Stimulated activated naive CD8-positive, alpha-beta T cell treated with anti-CD3 and anti-CD28 coated beads, Interleukin-15, amount 100 ng/mL, for 72 hours (primary cell): Measurements from ENCODE around the gene CHMP5.
A peak's percentile ranks its signal among the peaks of the same experiment; 100 is the strongest.

Experiments used
- ATAC-seq: fragments of 150-1000 bp; cut with Tn5 transposase; 2 replicates; pipeline ENCODE4 v1.10.0; 2021; ENCODE audit warnings: mild to moderate bottlenecking, moderate library complexity
- DNase-seq, 2 donors: peaks; one replicate each; pipeline ENCODE4 v3.0.0; 2021 to 2022
- H3K27ac Mint-ChIP-seq, 2 donors: one replicate each; pipeline ENCODE4 v1.8.0; 2022; ENCODE audit warnings: mild to moderate bottlenecking in 2 of 2, mixed read lengths in 2 of 2, moderate library complexity in 2 of 2
- H3K27me3 Mint-ChIP-seq: one replicate; pipeline ENCODE4 v1.8.0; 2022; ENCODE audit warnings: mixed read lengths
- H3K4me1 Mint-ChIP-seq: one replicate; pipeline ENCODE4 v1.8.0; 2022; ENCODE audit warnings: mild to moderate bottlenecking, mixed read lengths
- H3K4me3 Mint-ChIP-seq, 2 donors: one replicate each; pipeline ENCODE4 v1.8.0; 2022; ENCODE audit warnings: mild to moderate bottlenecking in 2 of 2, mixed read lengths in 2 of 2, moderate library complexity in 1 of 2
- H3K9me3 Mint-ChIP-seq, 2 donors: one replicate each; pipeline ENCODE4 v1.8.0; 2022; ENCODE audit warnings: mixed read lengths in 2 of 2

CHMP5 gene

GRCh38 chr9:33256236-33256635, 8.6 kb upstream of the CHMP5 start:
- no peak for DNase-seq
- H3K4me1 Mint-ChIP-seq, result peaks cover 24% of the 10 kb centered on the region
- no peak overlapping the region for H3K4me3 Mint-ChIP-seq
- no peak for ATAC-seq
- H3K9me3 Mint-ChIP-seq, result no peaks in the 10 kb centered on the region
- H3K27ac Mint-ChIP-seq, result no peak overlapping the region
- no peaks in the 10 kb centered on the region for H3K27me3 Mint-ChIP-seq

DNA sequence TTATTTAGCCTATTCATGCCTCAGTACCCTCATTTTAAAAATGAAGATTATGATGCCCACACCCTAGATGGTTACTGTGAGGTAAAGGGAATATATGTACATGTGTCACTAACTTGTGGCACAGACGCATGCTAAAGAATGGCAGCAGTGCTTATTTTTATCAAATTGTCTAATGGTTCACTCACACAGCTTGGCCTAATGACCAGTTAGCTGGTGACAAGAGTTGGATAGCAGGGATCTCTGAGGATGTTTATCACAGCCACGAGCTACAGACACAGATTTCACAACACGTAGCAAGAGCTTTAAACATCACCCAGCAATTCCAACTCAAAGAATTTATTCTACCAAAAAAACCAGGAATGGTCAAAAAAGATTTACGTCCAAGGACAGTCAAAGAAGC, 7.6 kb upstream of the CHMP5 start:
- Mint-ChIP-seq H3K27me3 (no peaks in the 10 kb centered on the region), H3K9me3 (no peaks in the 10 kb centered on the region), H3K27ac (peak overlapping the region in 1 of 2 donors; percentile 25), H3K4me3 (no peak overlapping the region), H3K4me1 (peaks cover 30% of the 10 kb centered on the region)
- ATAC-seq (no peak), DNase-seq (no peak)

DNA sequence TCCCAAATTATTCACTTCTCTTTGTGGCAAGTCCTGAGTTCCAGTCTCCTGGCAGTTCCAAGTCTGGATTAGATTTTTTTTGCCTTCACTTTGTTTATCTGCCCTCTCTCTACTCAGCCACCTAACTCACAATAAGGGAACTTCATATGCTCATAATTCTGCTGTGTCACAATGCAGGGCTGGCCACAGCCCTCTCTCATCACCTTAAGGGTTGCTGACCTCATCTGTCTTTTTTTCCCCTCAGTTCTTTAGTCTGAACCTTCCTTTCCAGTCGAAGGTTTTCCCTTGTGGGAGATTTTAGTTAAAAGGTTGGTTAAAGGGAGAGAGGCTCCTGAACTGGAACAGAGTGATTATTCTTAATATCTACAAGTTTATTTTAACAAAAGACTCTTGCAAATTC, 4.5 kb upstream of the CHMP5 start:
- H3K4me1 Mint-ChIP-seq, result peaks cover 44% of the 10 kb centered on the region
- no peaks in the 10 kb centered on the region for H3K9me3 Mint-ChIP-seq
- no peak for DNase-seq
- H3K27me3 Mint-ChIP-seq, result no peaks in the 10 kb centered on the region
- no peak for ATAC-seq
- no peak overlapping the region for H3K4me3 Mint-ChIP-seq
- peak overlapping the region in 1 of 2 donors; percentile 73 for H3K27ac Mint-ChIP-seq

DNA sequence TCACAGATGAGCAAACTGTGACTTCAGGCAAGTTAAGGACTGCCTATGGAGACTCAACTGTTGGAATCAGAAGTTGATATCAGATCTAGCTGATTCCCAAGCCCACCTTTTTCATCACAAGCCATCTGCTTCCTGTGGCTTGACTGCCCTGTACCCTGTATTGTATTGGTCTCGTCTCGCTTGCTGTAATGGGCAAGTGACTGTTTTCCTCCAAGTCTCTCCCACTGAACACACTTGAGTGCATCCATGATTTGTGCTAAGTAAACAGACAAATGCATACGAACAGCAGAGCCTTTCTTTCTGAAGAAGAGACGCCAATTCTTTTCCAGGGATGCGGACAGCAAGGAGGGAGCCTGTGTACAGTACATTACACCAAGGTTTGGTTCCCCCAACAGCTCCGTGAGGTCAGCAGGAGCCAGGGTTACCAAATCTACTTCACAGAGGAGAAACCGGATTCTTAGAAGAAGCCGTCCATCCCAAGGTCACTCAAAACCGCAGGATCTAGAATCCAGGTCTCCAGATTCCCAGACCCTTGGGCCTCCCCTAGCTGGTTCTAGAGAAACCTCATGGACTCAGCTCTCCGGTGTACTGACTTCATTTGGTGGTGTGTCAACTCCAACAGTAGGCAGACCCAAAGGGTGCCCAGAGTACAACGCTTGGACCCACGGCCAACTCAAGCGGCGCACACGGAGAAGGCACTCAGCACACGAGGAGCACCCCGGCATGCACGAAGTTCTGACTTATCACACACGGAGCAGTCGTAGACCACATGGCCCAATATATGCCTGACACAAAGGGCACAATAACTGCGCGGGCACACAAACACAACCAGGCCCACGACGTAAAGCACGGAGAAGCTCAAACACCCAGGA, 1.5 kb upstream of the CHMP5 start:
- H3K4me1 Mint-ChIP-seq, result peaks cover 67% of the 10 kb centered on the region

DNA sequence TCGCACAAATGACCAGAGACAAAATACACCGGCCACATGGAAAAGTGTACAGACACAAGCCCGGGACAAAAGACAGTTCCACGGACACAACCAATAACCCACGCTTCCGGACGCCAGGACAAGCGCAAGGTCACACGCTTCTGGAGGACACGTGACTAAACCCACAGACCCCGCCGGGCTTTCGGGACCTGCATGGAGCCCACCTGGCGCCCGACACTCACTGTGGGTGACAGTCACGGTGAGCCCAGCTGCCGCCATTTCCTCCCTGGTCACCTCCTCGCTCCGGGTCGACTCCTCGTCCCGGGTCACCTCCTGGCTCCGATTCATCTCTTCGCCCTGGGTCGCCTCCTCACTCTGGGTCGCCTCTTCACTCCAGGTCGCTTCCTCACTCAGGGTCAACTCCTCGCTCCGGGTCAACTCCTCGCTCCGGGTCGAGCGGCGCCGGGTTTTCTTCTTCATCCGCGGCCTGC, 811 bp upstream of the CHMP5 start:
- peak overlapping the region; percentile 87 to 95 for H3K4me3 Mint-ChIP-seq
- H3K9me3 Mint-ChIP-seq, result no peaks in the 10 kb centered on the region
- H3K4me1 Mint-ChIP-seq, result peaks cover 64% of the 10 kb centered on the region
- H3K27ac Mint-ChIP-seq, result peak overlapping the region; percentile 96 to 99
- ATAC-seq, result peak; percentile 21
- no peaks in the 10 kb centered on the region for H3K27me3 Mint-ChIP-seq
- DNase-seq, result no peak

More for the DNA sequence above, 1.5 kb upstream of the CHMP5 start:
- peak overlapping the region; percentile 96 to 99 for H3K27ac Mint-ChIP-seq
- peak overlapping the region; percentile 87 to 95 for H3K4me3 Mint-ChIP-seq
- H3K27me3 Mint-ChIP-seq, result no peaks in the 10 kb centered on the region
- ATAC-seq (peak; percentile 10), DNase-seq (peak; percentile 17 to 26)
- H3K9me3 Mint-ChIP-seq, result no peaks in the 10 kb centered on the region

- ATAC-seq, result no peak
- Mint-ChIP-seq H3K27me3 (no peaks in the 10 kb centered on the region), H3K27ac (peak overlapping the region; percentile 98 to 99), H3K4me1 (peaks cover 52% of the 10 kb centered on the region), H3K9me3 (no peaks in the 10 kb centered on the region), H3K4me3 (peak overlapping the region; percentile 87 to 95)
- DNase-seq, result no peak
Observed at GRCh38 chr9:33265211-33265865, 489 bp downstream of the CHMP5 start.

DNA sequence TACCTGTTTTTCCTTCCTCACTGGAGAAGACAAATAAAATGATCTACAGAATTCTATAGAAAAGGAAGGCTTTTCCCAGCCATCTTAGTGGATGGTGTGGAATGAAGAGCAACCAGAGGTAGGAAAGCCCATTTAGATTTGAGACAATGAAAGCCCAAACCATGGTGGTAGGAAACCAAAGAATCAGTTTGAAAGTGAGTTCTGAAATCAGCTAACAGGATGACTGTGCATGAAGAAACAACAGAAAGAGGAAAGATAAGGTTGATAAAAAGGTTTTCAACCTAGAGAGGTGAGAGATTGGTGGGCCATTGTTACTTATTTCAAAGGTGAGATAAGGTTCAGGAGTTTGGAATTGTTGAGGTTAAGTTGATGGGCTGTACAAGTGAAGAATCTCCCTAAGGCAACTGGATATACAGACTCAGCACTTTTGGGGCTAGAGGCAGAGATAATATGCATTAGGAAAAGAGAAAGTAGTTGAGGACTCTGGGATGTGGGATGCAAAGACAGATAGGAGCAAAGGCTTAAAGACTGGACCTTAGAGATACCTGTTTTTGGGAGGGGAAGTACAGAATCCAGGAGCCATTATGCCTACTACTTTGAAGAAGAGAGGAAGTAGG, 2.4 kb downstream of the CHMP5 start:
- H3K4me3 Mint-ChIP-seq, result peak overlapping the region in 1 of 2 donors; percentile 95
- H3K4me1 Mint-ChIP-seq, result peaks cover 44% of the 10 kb centered on the region

GRCh38 chr9:33270146-33270545, 5.3 kb downstream of the CHMP5 start:
- no peak for ATAC-seq
- Mint-ChIP-seq H3K27me3 (no peaks in the 10 kb centered on the region), H3K4me3 (no peak overlapping the region), H3K27ac (no peak overlapping the region), H3K4me1 (peaks cover 44% of the 10 kb centered on the region), H3K9me3 (no peaks in the 10 kb centered on the region)
- DNase-seq, result no peak

More for the DNA sequence above, 2.4 kb downstream of the CHMP5 start:
- Mint-ChIP-seq H3K27ac (peak overlapping the region in 1 of 2 donors; percentile 2), H3K9me3 (no peaks in the 10 kb centered on the region), H3K27me3 (no peaks in the 10 kb centered on the region)
- ATAC-seq, result no peak
- no peak for DNase-seq

DNA sequence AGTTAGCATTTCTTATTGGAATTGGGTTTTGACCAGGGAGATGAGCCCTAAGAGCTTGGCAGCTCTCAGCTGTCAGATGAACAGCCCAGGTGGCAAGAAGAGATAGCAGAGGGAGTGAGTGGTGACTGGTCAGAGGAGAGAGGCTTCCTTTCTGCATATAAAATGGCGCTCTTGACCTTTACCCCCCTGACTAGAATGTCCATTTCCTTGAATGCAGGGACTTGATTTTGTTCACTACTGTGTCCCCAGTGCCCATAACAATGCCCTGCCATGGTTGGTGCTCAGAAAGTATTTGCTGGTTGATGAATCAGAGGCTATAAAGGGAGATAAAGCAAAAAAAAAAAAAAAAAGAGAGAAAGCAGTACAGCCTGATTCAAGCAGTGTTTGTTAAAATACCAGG, 7.2 kb downstream of the CHMP5 start:
- peak overlapping the region in 1 of 2 donors; percentile 67 for H3K27ac Mint-ChIP-seq
- H3K27me3 Mint-ChIP-seq, result no peaks in the 10 kb centered on the region
- ATAC-seq (no peak), DNase-seq (no peak)
- H3K4me3 Mint-ChIP-seq, result no peak overlapping the region
- H3K4me1 Mint-ChIP-seq, result peaks cover 27% of the 10 kb centered on the region
- no peaks in the 10 kb centered on the region for H3K9me3 Mint-ChIP-seq

DNA sequence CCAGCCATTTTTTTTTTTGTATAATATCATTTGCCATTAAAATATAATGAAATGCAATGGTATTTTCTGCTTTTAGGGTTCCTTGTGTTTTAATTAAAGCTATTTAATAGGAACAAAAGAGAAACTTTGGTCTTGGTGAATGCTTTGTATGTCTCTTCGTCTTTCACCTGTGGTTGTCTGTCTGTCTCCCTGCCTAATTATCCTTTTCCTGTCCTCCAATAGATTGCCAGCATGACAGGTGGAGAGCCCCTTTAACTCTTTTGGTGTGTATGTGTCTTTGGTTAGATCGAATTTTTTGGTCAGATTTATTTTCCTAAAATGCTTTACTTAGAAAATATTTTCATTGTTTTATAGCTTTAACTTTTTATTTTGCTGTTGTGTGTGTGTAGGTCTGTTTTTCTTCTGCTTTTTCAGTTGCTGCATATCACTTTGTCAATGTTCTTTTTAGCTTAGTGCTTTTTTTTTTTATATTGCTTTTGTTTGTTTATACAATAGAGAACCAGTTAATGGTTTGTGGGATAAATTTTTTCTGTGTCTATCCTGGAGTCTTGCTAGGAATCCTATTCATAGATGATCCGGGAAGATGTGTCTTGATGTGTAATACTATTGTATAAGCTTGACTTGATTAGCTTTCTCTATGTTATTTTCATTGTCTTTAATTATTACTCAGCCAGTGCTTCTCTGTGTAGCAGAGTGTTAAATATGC, 8.6 kb downstream of the CHMP5 start:
- Mint-ChIP-seq H3K27ac (no peak overlapping the region), H3K9me3 (no peaks in the 10 kb centered on the region), H3K4me3 (no peak overlapping the region), H3K4me1 (peaks cover 26% of the 10 kb centered on the region), H3K27me3 (no peaks in the 10 kb centered on the region)
- DNase-seq (no peak), ATAC-seq (no peak)

DNA sequence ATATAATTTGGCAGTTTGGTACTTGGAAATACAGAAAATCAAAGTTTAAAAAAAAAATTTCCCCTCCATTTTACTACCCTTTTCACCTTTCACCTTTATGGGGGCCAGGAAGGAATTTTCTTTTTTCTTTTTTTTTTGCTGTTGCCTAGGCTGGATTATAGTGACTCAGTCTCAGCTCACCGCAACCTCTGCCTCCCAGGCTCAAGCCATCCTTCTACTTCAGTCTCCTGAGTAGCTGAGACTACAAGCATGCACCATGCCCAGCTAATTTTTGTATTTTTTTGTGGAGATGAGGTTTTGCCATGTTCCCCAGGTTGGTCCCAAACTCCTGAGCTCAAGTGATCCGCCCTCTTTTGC, 9.1 kb downstream of the CHMP5 start:
- Mint-ChIP-seq H3K27ac (no peak overlapping the region), H3K27me3 (no peaks in the 10 kb centered on the region), H3K4me1 (peaks cover 26% of the 10 kb centered on the region), H3K4me3 (no peak overlapping the region), H3K9me3 (no peaks in the 10 kb centered on the region)
- DNase-seq (no peak), ATAC-seq (no peak)

DNA sequence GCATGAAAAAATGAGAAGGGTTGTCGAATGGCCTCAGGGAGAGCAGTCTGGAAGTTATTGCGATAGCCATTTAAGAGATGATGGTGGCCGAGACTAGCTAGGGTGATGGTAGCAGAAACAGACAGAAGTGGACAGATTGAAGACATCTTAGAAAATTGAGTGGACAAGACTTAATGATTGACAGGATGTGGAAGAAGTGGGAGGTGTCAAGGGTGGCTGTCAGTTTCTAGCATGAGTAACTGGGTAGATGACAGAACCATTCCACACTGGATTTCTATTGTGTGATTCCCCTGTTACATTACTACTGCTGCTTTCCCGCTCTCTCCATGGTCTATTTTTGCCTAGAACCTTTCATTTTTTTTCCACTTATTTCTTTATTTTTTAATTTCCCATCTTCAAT, 12.6 kb downstream of the CHMP5 start:
- Mint-ChIP-seq H3K27ac (no peak overlapping the region), H3K27me3 (no peaks in the 10 kb centered on the region), H3K4me1 (peaks cover 23% of the 10 kb centered on the region), H3K4me3 (no peak overlapping the region), H3K9me3 (no peaks in the 10 kb centered on the region)
- ATAC-seq, result no peak
- no peak for DNase-seq

GRCh38 chr9:33285502-33285901, 20.7 kb downstream of the CHMP5 start:
- ATAC-seq (no peak), DNase-seq (no peak)
- Mint-ChIP-seq H3K9me3 (no peaks in the 10 kb centered on the region), H3K27ac (no peak overlapping the region), H3K4me1 (peaks cover 25% of the 10 kb centered on the region), H3K27me3 (no peaks in the 10 kb centered on the region), H3K4me3 (no peak overlapping the region)

- Mint-ChIP-seq H3K4me1 (peaks cover 34% of the 10 kb centered on the region), H3K9me3 (peaks cover 0 to under 1% of the 10 kb centered on the region in 2 donors), H3K27ac (no peak overlapping the region), H3K4me3 (no peak overlapping the region), H3K27me3 (no peaks in the 10 kb centered on the region)
- no peak for ATAC-seq
- DNase-seq, result peak; percentile 51 to 58
Observed at GRCh38 chr9:33287087-33287490, 22.2 kb downstream of the CHMP5 start.

- Mint-ChIP-seq H3K4me1 (peaks cover 45% of the 10 kb centered on the region), H3K27ac (peak overlapping the region in 1 of 2 donors; percentile 92), H3K4me3 (peak overlapping the region in 1 of 2 donors; percentile 88), H3K9me3 (peaks cover 0 to 9% of the 10 kb centered on the region in 2 donors), H3K27me3 (no peaks in the 10 kb centered on the region)
- DNase-seq (no peak), ATAC-seq (no peak)
Observed at GRCh38 chr9:33288235-33288634, 23.4 kb downstream of the CHMP5 start.
